Neural progenitor cell (in vitro differentiated cells): Measurements from ENCODE around the gene SIGLEC9. TPM values are rescaled to one million over a fixed set of nuclear protein-coding genes. Genes with fewer than 3 reads are reported as not detected.

ENCODE experiments used
- DNase-seq: peaks from one replicate; pipeline ENCODE4 v3.0.0-alpha.2; 2016; ENCODE audit warnings: low spot score
- H2AFZ ChIP-seq: fragments of 200-600 bp; sonication (generic); replicated peaks from 2 replicates; pipeline ENCODE4 v1.6.1; 2016; ENCODE audit warnings: antibody characterized with exemption
- H3F3A ChIP-seq: fragments of 200-600 bp; sonication (generic); 2 replicates; pipeline ENCODE4 v1.6.1; 2016; ENCODE audit warnings: antibody characterized with exemption, low read depth
- H3K27ac ChIP-seq: fragments of 200-600 bp; sonication (generic); 2 replicates; pipeline ENCODE4 v1.5.1; 2016; ENCODE audit warnings: mild to moderate bottlenecking
- H3K27me3 ChIP-seq: fragments of 200-600 bp; sonication (generic); 2 replicates; pipeline ENCODE4 v1.6.1; 2016; ENCODE audit warnings: mild to moderate bottlenecking, moderate library complexity
- H3K36me3 ChIP-seq: fragments of 200-600 bp; sonication (generic); 2 replicates; pipeline ENCODE4 v1.5.1; 2016
- H3K4me1 ChIP-seq: fragments of 200-600 bp; sonication (generic); 2 replicates; pipeline ENCODE4 v1.6.1; 2016; ENCODE audit warnings: mixed run types
- H3K4me2 ChIP-seq: fragments of 200-600 bp; sonication (generic); 2 replicates; pipeline ENCODE4 v1.6.1; 2016
- H3K4me3 ChIP-seq: fragments of 200-600 bp; sonication (generic); 2 replicates; pipeline ENCODE4 v1.5.1; 2016
- H3K79me2 ChIP-seq: fragments of 200-600 bp; sonication (generic); 2 replicates; pipeline ENCODE4 v1.6.1; 2016; ENCODE audit warnings: low read depth
- H3K9ac ChIP-seq: fragments of 200-600 bp; sonication (generic); 2 replicates; pipeline ENCODE4 v1.6.1; 2016
- H3K9me3 ChIP-seq: fragments of 200-600 bp; sonication (generic); 2 replicates; pipeline ENCODE4 v1.5.1; 2016; ENCODE audit warnings: low read depth
- H4K20me1 ChIP-seq: fragments of 200-600 bp; sonication (generic); 2 replicates; pipeline ENCODE4 v1.6.1; 2016; ENCODE audit warnings: low read depth
- H3K27ac Mint-ChIP-seq: 3 replicates; pipeline ENCODE4 v1.8.0; 2021; ENCODE audit warnings: mixed read lengths
- H3K27me3 Mint-ChIP-seq: 2 replicates; pipeline ENCODE4 v1.8.0; 2022; ENCODE audit warnings: low read depth, mild to moderate bottlenecking, inconsistent platforms, moderate library complexity, mixed read lengths; ENCODE audit not compliant: insufficient read depth
- H3K36me3 Mint-ChIP-seq: 3 replicates; pipeline ENCODE4 v1.8.0; 2021; ENCODE audit warnings: mixed read lengths
- H3K4me1 Mint-ChIP-seq: 3 replicates; pipeline ENCODE4 v1.8.0; 2021; ENCODE audit warnings: mixed read lengths
- H3K4me3 Mint-ChIP-seq: 3 replicates; pipeline ENCODE4 v1.8.0; 2021; ENCODE audit warnings: mild to moderate bottlenecking, moderate library complexity, mixed read lengths
- H3K9me3 Mint-ChIP-seq: 3 replicates; pipeline ENCODE4 v1.8.0; 2020; ENCODE audit warnings: mixed read lengths
- CTCF ChIP-seq: fragments of 200-600 bp; sonication (generic); IDR thresholded peaks from 2 replicates; pipeline ENCODE4 v1.5.1; 2017; ENCODE audit warnings: antibody characterized with exemption, mild to moderate bottlenecking
- EZH2 ChIP-seq: fragments of 200-600 bp; sonication (generic); IDR thresholded peaks from 2 replicates; pipeline ENCODE4 v1.6.1; 2017; ENCODE audit warnings: antibody characterized with exemption, mild to moderate bottlenecking, moderate library complexity
- EZH2phosphoT487 ChIP-seq: fragments of 200-600 bp; sonication (generic); IDR thresholded peaks from 2 replicates; pipeline ENCODE4 v1.6.1; 2017; ENCODE audit warnings: antibody characterized with exemption
- total RNA-seq: library from RNA; depleted of rRNA; stranded (reverse); fragments of >200 nt; gene quantifications from 2 replicates; pipeline ENCODE4 v1.2.3, GENCODE V29; 2015; ENCODE audit warnings: low replicate concordance

Gene SIGLEC9
- total RNA-seq, 1 donor from 2014 or later, result not detected

- Histone ChIP-seq H3K4me1 (no peaks in the 10 kb centered on the region), H4K20me1 (no peaks in the 10 kb centered on the region), H3K9me3 (no peaks in the 10 kb centered on the region), H3K79me2 (no peaks in the 10 kb centered on the region), H3K4me3 (no peak overlapping the region), H2AFZ (no peak overlapping the region), H3K4me2 (no peak overlapping the region), H3K36me3 (no peaks in the 10 kb centered on the region), H3K9ac (no peak overlapping the region), H3K27ac (no peak overlapping the region), H3F3A (no peaks in the 10 kb centered on the region), H3K27me3 (no peaks in the 10 kb centered on the region)
- TF ChIP-seq EZH2phosphoT487, result no peak
- TF ChIP-seq EZH2, result no peak
- no peak for TF ChIP-seq CTCF
- no peak overlapping the region for H3K4me3 Mint-ChIP-seq
- H3K36me3 Mint-ChIP-seq, result no peaks in the 10 kb centered on the region
- H3K9me3 Mint-ChIP-seq, result peaks cover 2% of the 10 kb centered on the region
- H3K4me1 Mint-ChIP-seq, result peaks cover 3% of the 10 kb centered on the region
- no peak for DNase-seq
- H3K27me3 Mint-ChIP-seq, result peaks cover 4% of the 10 kb centered on the region
- no peak overlapping the region for H3K27ac Mint-ChIP-seq
Observed at GRCh38 chr19:51129716-51130115, 5.0 kb downstream of the SIGLEC9 start.

- Histone ChIP-seq H3K9me3 (no peaks in the 10 kb centered on the region), H3K27ac (no peak overlapping the region), H3K4me2 (no peak overlapping the region), H3K9ac (no peak overlapping the region), H2AFZ (no peak overlapping the region), H4K20me1 (no peaks in the 10 kb centered on the region), H3F3A (no peaks in the 10 kb centered on the region), H3K4me3 (no peak overlapping the region), H3K36me3 (no peaks in the 10 kb centered on the region), H3K27me3 (no peaks in the 10 kb centered on the region), H3K4me1 (no peaks in the 10 kb centered on the region), H3K79me2 (no peaks in the 10 kb centered on the region)
- no peak overlapping the region for H3K4me3 Mint-ChIP-seq
- H3K27me3 Mint-ChIP-seq, result peaks cover 4% of the 10 kb centered on the region
- H3K4me1 Mint-ChIP-seq, result peaks cover 3% of the 10 kb centered on the region
- no peaks in the 10 kb centered on the region for H3K36me3 Mint-ChIP-seq
- H3K9me3 Mint-ChIP-seq, result peaks cover 4% of the 10 kb centered on the region
- TF ChIP-seq EZH2phosphoT487 (no peak), EZH2 (no peak), CTCF (no peak)
- peak; percentile 43 for DNase-seq
- H3K27ac Mint-ChIP-seq, result peak overlapping the region; percentile 15
Observed at GRCh38 chr19:51131780-51132680, 7.3 kb downstream of the SIGLEC9 start.

GRCh38 chr19:51135004-51135403, 10.3 kb downstream of the SIGLEC9 start:
- Histone ChIP-seq H4K20me1 (no peaks in the 10 kb centered on the region), H3K4me3 (no peak overlapping the region), H3K27me3 (no peaks in the 10 kb centered on the region), H3K79me2 (no peaks in the 10 kb centered on the region), H3K9me3 (no peaks in the 10 kb centered on the region), H3K4me2 (no peak overlapping the region), H3K9ac (no peak overlapping the region), H3K27ac (no peak overlapping the region), H3K36me3 (no peaks in the 10 kb centered on the region), H3K4me1 (no peaks in the 10 kb centered on the region), H2AFZ (no peak overlapping the region), H3F3A (no peaks in the 10 kb centered on the region)
- TF ChIP-seq CTCF, result no peak
- no peaks in the 10 kb centered on the region for H3K36me3 Mint-ChIP-seq
- H3K4me1 Mint-ChIP-seq, result peaks cover 8% of the 10 kb centered on the region
- no peak overlapping the region for H3K27ac Mint-ChIP-seq
- H3K9me3 Mint-ChIP-seq, result peaks cover 4% of the 10 kb centered on the region
- DNase-seq, result no peak
- peaks cover 2% of the 10 kb centered on the region for H3K27me3 Mint-ChIP-seq
- no peak overlapping the region for H3K4me3 Mint-ChIP-seq
